Nephron (organoid): Measurements from ENCODE around the gene OR2Z1.
"Not testable (repeated sequence)": the region's sequence is repeated elsewhere in the genome, so short reads cannot be mapped to it uniquely, and the experiment has no call there.

Experiments used
- H3K27ac Mint-ChIP-seq, 3 experiments: 2 replicates each; pipeline ENCODE4 v1.8.0; 2020; ENCODE audit warnings: mixed read lengths in 3 of 3, mild to moderate bottlenecking in 2 of 3, moderate library complexity in 1 of 3
- H3K27me3 Mint-ChIP-seq: 2 replicates; pipeline ENCODE4 v1.8.0; 2021; ENCODE audit warnings: low read depth, mild to moderate bottlenecking, moderate library complexity, mixed read lengths
- H3K36me3 Mint-ChIP-seq: 2 replicates; pipeline ENCODE4 v1.8.0; 2020; ENCODE audit warnings: low read depth, mixed read lengths
- H3K4me1 Mint-ChIP-seq: 2 replicates; pipeline ENCODE4 v1.8.0; 2020; ENCODE audit warnings: mixed read lengths
- H3K4me3 Mint-ChIP-seq, 3 experiments: 2 replicates each; pipeline ENCODE4 v1.8.0; 2020; ENCODE audit warnings: mild to moderate bottlenecking in 3 of 3, mixed read lengths in 3 of 3, moderate library complexity in 2 of 3
- H3K9me3 Mint-ChIP-seq: 2 replicates; pipeline ENCODE4 v1.8.0; 2020; ENCODE audit warnings: mixed read lengths
- TF ChIP-seq, protein P1 (sequence below), 3 experiments: fragments of 200-600 bp; sonication (generic); IDR thresholded peaks; one replicate each; pipeline ENCODE4 v1.5.0; 2021; ENCODE audit warnings: antibody characterized with exemption in 3 of 3; ENCODE audit not compliant: unreplicated experiment in 3 of 3

OR2Z1 gene

DNA sequence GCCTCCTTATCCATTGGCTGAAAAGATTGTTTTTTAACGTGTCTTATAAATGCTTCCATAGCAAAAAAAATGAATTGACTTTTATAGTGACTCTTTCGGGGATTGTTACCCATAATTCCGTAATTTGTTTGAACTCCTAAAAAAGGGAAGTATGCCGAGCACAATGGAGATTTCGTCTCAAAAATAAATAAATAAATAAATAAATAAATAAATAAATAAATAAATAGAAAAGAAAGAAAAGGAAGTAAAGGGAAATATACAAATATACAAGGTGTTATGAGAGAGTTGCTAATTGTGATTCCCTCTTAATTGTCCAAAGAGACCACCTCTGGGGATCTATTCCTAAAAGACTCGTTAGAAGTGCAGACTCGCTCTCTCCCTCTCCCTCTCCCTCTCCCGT is 16.9 kb downstream of the OR2Z1 start:
- Mint-ChIP-seq H3K9me3 (peaks cover 21% of the 10 kb centered on the region), H3K4me3 (no peak overlapping the region), H3K27me3 (no peaks in the 10 kb centered on the region), H3K36me3 (no peaks in the 10 kb centered on the region), H3K27ac (no peak overlapping the region), H3K4me1 (no peaks in the 10 kb centered on the region)
- TF ChIP-seq, protein P1, sequence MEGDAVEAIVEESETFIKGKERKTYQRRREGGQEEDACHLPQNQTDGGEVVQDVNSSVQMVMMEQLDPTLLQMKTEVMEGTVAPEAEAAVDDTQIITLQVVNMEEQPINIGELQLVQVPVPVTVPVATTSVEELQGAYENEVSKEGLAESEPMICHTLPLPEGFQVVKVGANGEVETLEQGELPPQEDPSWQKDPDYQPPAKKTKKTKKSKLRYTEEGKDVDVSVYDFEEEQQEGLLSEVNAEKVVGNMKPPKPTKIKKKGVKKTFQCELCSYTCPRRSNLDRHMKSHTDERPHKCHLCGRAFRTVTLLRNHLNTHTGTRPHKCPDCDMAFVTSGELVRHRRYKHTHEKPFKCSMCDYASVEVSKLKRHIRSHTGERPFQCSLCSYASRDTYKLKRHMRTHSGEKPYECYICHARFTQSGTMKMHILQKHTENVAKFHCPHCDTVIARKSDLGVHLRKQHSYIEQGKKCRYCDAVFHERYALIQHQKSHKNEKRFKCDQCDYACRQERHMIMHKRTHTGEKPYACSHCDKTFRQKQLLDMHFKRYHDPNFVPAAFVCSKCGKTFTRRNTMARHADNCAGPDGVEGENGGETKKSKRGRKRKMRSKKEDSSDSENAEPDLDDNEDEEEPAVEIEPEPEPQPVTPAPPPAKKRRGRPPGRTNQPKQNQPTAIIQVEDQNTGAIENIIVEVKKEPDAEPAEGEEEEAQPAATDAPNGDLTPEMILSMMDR (IDR thresholded peaks at IDR 0.05; ENCODE audit: unreplicated experiment in 3 of 3): no peak

DNA sequence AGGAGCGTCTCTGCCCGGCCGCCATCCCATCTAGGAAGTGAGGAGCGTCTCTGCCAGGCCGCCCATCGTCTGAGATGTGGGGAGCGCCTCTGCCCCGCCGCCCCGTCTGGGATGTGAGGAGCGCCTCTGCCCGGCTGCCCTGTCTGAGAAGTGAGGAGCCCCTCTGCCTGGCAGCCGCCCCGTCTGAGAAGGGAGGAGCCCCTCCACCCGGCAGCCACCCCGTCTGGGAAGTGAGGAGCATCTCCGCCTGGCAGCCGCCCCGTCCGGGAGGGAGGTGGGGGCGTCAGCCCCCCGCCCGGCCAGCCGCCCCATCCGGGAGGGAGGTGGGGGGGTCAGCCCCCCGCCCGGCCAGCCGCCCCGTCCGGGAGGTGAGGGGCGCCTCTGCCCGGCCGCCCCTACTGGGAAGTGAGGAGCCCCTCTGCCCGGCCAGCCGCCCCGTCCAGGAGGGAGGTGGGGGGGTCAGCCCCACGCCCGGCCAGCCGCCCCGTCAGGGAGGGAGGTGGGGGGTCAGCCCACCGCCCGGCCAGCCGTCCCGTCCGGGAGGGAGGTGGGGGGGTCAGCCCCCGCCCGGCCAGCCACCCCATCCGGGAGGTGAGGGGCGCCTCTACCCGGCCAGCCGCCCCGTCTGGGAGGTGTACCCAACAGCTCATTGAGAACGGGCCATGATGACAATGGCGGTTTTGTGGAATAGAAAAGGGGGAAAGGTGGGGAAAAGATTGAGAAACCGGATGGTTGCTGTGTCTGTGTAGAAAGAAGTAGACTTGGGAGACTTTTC is 18.0 kb downstream of the OR2Z1 start:
- H3K36me3 Mint-ChIP-seq, H3K4me1 Mint-ChIP-seq, H3K27me3 Mint-ChIP-seq, H3K4me3 Mint-ChIP-seq, H3K27ac Mint-ChIP-seq: not testable (repeated sequence)
- H3K9me3 Mint-ChIP-seq: peaks cover 19% of the 10 kb centered on the region

DNA sequence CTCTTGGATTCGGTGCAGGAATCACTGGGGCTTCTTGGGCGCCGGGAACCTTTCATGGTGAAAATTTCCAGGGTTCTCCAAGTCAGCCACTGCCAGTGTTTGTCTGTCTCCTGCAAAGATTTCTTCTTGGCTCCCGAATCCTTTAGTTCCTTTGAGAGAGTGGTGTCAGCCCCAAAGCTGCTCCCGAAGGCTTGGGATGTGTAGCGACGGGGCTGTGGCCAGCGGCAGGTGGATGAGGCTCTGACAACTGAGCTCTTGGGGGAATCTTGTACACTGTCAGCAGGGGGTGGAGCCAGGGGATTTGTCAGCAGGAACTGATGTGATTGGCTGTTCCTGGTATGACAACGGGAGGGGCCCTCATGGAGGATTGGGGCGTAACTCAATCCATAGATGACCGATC is 45.8 kb downstream of the OR2Z1 start:
- not testable (repeated sequence) for H3K4me3 Mint-ChIP-seq, H3K27ac Mint-ChIP-seq, H3K9me3 Mint-ChIP-seq, H3K4me1 Mint-ChIP-seq, H3K36me3 Mint-ChIP-seq, H3K27me3 Mint-ChIP-seq

- H3K27me3 Mint-ChIP-seq, H3K36me3 Mint-ChIP-seq: not testable (repeated sequence)
Observed at GRCh38 chr19:8769265-8769664, 47.8 kb downstream of the OR2Z1 start.

DNA sequence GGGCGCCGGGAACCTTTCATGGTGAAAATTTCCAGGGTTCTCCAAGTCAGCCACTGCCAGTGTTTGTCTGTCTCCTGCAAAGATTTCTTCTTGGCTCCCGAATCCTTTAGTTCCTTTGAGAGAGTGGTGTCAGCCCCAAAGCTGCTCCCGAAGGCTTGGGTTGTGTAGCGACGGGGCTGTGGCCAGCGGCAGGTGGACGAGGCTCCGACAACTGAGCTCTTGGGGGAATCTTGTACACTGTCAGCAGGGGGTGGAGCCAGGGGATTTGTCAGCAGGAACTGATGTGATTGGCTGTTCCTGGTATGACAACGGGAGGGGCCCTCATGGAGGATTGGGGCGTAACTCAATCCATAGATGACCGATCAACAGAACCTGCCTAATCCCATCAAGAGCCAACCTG is 52.2 kb downstream of the OR2Z1 start:
- H3K4me3 Mint-ChIP-seq, H3K36me3 Mint-ChIP-seq, H3K27ac Mint-ChIP-seq, H3K4me1 Mint-ChIP-seq, H3K27me3 Mint-ChIP-seq, H3K9me3 Mint-ChIP-seq: not testable (repeated sequence)

More at GRCh38 chr19:8769265-8769664, 47.8 kb downstream of the OR2Z1 start:
- H3K4me3 Mint-ChIP-seq, H3K27ac Mint-ChIP-seq, H3K9me3 Mint-ChIP-seq, H3K4me1 Mint-ChIP-seq: not testable (repeated sequence)
